Vagina (tissue), 2 donors: ENCODE data around the gene SLC16A9.

ENCODE experiments used
- CTCF ChIP-seq, 3 experiments: fragments of 450-650 bp in 2 of 3; fragments of 200-600 bp in 1 of 3; sonication (generic) in 1 of 3; IDR thresholded peaks; one replicate each; pipeline ENCODE4 v1.5.1; 2017 to 2019; ENCODE audit warnings: antibody characterized with exemption in 3 of 3, mild to moderate bottlenecking in 2 of 3, moderate library complexity in 2 of 3
- POLR2A ChIP-seq, 2 donors: fragments of 450-650 bp; IDR thresholded peaks; one replicate each; pipeline ENCODE4 v1.6.1; 2017; ENCODE audit warnings: antibody characterized with exemption in 2 of 2, mild to moderate bottlenecking in 2 of 2, moderate library complexity in 2 of 2
- POLR2AphosphoS5 ChIP-seq, 2 donors: sonication (generic); formaldehyde crosslinking; IDR thresholded peaks; one replicate each; pipeline ENCODE4 v1.9.0; 2017; ENCODE audit warnings: antibody characterized with exemption in 2 of 2, mild to moderate bottlenecking in 2 of 2, low read depth in 1 of 2; ENCODE audit not compliant: insufficient read depth in 1 of 2

- TF ChIP-seq CTCF (IDR thresholded peaks at IDR 0.05) = no peak
- no peak for TF ChIP-seq POLR2A (IDR thresholded peaks at IDR 0.05)
- no peak for TF ChIP-seq POLR2AphosphoS5 (IDR thresholded peaks at IDR 0.05; ENCODE audit: insufficient read depth in 1 of 2, low read depth in 1 of 2)
These were observed 91.7 kb downstream of the SLC16A9 start for GRCh38 chr10:59617996-59618395.
